Measurements from ENCODE around the gene KCNQ1.

Gene KCNQ1

GRCh38 chr11:2443406-2443805, 1.4 kb upstream of the KCNQ1 start:
- FAIRE-seq (no peak), DNase-seq (ENCODE audit: low spot score) (no peak)

DNA sequence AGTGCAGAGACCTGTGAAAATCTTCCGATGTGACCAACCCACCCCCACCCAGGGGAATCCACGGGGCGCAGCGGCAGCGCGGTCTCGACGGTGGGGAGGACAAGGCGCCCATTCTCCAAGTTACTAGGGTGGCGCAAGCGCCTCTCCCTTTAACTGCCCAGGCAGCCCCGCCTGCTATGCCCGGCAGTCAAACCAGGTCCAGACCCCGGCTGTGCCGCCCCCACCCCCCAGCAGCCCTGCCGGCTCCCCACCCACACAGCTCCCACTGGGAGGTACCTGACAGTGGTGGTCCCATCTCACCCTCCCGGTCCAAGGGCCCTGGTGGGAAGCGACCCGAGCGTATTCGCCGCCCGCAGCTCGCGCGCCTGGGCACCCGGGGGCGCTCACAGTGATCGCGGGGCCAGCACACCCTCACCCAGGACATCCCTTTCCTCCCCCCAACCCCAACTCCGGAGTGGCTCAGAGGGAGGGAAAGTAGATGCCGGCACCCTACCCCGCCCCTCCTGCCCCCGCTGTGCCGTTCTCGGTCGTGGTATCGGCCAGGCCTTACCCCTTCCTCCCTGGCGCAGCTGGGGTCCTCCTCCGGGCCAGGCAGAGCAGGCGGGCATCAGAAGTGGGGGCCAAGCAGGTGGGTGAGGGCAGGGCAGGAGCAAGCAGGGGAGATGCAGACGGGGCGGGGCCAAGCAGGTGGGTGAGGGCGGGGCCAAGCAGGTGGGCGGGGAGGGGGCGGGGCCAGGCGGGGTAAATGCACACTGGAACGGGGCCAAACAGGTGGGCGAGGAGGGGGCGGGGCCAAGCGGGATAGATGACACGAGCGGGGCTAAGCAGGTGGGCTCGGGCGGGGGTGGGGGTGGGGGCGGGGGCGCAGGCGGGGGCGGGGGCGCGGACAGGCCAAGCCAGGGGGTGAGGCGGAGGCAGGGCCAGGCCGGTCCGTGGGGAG, 657 bp upstream of the KCNQ1 start, which contains the start of gene TRPM5:
Gene TRPM5, minus strand, starts transcription at position 634 of the 940 bp plus-strand sequence. CDS start 21,478 bp downstream, outside the sequence.
- no peak for DNase-seq (ENCODE audit: low spot score)

GRCh38 chr11:2445746-2446551, 1.1 kb downstream of the KCNQ1 start:
- FAIRE-seq (no peak), DNase-seq (ENCODE audit: low spot score) (no peak)

More for the DNA sequence above, 657 bp upstream of the KCNQ1 start, which contains the start of gene TRPM5:
- no peak for FAIRE-seq

GRCh38 chr11:2446590-2447252, 1.9 kb downstream of the KCNQ1 start:
- DNase-seq (ENCODE audit: low spot score), result no peak
- no peak for FAIRE-seq

- DNase-seq (ENCODE audit: low spot score) (no peak), FAIRE-seq (no peak)
These were observed 2.6 kb downstream of the KCNQ1 start for GRCh38 chr11:2447253-2447950.

DNA sequence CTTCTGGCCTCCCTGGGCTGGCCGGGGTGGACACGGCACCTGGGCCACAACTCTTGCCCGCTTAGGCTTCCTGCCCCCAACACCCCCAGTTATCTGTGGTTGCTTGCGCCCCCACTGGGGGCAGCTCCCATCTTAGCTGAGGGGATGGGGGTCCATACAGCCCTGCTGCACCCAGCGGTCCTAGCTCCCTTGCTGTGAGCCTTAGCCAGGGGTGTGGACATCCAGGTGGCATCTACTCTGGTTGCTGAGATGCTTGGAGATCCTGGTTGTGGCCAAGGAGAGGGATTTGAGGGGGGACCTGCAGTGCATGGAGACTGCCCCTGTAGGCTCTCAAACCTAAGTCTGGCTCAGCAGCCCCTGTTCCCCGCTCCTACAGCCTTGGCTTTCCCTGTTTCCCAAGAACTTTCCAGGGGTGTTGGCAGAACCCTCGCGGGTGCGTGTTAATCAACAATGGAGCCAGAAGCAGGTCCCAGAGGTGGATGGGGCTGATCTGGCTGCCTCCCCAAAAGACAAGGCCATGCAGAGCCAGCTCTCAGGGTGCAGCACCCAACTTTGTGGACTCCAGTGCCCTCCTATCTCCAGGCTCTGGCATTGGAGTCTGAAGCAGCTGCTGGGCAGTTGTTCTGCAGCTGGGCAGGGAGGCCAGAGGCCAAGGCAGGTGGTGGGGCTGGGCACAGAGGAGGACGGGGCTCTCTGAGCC, 3.3 kb downstream of the KCNQ1 start:
- FAIRE-seq, result no peak
- no peak for DNase-seq (ENCODE audit: low spot score)

GRCh38 chr11:2448661-2449547, 4.1 kb downstream of the KCNQ1 start:
- DNase-seq (ENCODE audit: low spot score) (no peak), FAIRE-seq (no peak)

- DNase-seq (ENCODE audit: low spot score) (no peak), FAIRE-seq (no peak)
These were observed 4.9 kb downstream of the KCNQ1 start for GRCh38 chr11:2449548-2450320.

GRCh38 chr11:2450321-2451041, 5.7 kb downstream of the KCNQ1 start:
- FAIRE-seq (no peak), DNase-seq (ENCODE audit: low spot score) (no peak)

GRCh38 chr11:2451336-2451735, 6.5 kb downstream of the KCNQ1 start:
- FAIRE-seq (no peak), DNase-seq (ENCODE audit: low spot score) (no peak)

DNA sequence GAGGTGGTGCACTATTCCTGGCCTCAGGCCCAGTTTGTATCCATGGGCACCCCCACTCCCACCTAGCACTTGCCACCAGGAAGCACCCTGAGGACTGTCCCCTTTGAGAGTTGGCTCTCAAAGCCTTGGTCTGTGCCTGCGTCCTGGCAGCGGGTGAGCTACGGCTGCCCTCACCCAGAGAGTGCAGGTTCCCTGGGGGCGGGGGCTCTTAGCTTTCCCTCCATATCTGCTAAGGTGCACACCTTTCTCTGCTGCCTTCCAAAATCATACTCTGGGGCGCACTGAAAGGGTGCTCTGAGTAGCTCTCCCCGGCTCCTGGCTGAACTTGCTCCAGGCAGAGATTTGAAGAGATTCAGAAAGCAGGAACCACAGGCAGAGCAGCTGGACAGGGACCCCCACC, 7.1 kb downstream of the KCNQ1 start:
- FAIRE-seq, result no peak
- DNase-seq (ENCODE audit: low spot score), result no peak

- no peak for DNase-seq (ENCODE audit: low spot score)
- FAIRE-seq, result no peak
These were observed 7.7 kb downstream of the KCNQ1 start for GRCh38 chr11:2452321-2453012.

GRCh38 chr11:2453436-2453835, 8.6 kb downstream of the KCNQ1 start:
- DNase-seq (ENCODE audit: low spot score), result no peak
- FAIRE-seq, result no peak

GRCh38 chr11:2458321-2458720, 13.5 kb downstream of the KCNQ1 start:
- FAIRE-seq (no peak), DNase-seq (ENCODE audit: low spot score) (no peak)

- FAIRE-seq (no peak), DNase-seq (ENCODE audit: low spot score) (no peak)
These were observed 14.4 kb downstream of the KCNQ1 start for GRCh38 chr11:2459016-2459725.

DNA sequence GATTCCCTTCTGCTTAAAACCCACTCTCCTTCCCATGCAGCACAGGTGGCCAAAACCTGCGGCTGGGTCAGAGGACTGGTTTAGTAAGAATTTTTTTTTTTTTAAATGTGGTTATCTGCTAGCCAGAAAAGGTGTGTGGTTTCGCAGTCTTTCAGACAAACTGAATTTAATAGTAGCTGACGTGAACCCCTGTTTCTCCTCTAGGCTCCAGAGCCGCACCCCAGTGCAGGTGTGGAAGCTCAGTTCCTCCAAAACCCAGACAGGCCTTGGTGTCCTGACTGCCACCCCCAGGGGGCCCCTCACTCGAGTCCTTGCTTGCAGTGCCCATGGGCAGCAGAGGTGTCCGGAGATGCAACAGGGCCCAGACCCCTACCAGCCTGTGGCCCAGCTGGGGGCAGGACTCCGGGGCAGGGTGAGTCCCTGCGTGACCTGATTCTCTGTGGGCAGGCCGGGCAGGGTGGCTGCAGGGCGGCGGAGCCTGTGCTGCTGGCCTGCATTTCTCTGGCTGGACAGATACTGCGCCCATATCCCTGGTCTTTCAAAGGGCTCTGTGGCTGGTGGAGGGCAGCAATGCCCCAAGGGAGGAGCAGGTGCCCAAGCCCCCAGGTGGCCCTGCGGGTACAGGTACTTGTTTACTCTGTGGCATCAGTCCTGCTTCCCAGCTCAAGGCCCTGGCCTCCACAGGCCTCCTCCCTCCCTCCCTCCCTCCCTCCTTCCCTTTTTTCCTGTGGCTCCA, 15.2 kb downstream of the KCNQ1 start:
- FAIRE-seq (no peak), DNase-seq (ENCODE audit: low spot score) (no peak)

Data from RCC 7860 (cell line).